ENCODE results near the gene RARRES1. TPM values are rescaled to one million over a fixed set of nuclear protein-coding genes. Genes with fewer than 3 reads are reported as not detected.

The RARRES1 gene
- total RNA-seq, 1 experiment from 2014 or later = 1,195 TPM

GRCh38 chr3:158751316-158751715 is 19.1 kb upstream of the RARRES1 start:
- H3K4me3 Mint-ChIP-seq (ENCODE audit: low read depth, unreplicated experiment) = no peak overlapping the region
- intact Hi-C loops (cut with micrococcal nuclease; ENCODE audit: unreplicated experiment) = no loop called here
- H3K27me3 Mint-ChIP-seq (ENCODE audit: unreplicated experiment) = no peaks in the 10 kb centered on the region
- peaks cover 12% of the 10 kb centered on the region for H3K4me1 Mint-ChIP-seq (ENCODE audit: low read depth, unreplicated experiment)
- no peaks in the 10 kb centered on the region for H3K9me3 Mint-ChIP-seq (ENCODE audit: low read depth, unreplicated experiment)
- no peak for DNase-seq
- TF ChIP-seq, protein P1, sequence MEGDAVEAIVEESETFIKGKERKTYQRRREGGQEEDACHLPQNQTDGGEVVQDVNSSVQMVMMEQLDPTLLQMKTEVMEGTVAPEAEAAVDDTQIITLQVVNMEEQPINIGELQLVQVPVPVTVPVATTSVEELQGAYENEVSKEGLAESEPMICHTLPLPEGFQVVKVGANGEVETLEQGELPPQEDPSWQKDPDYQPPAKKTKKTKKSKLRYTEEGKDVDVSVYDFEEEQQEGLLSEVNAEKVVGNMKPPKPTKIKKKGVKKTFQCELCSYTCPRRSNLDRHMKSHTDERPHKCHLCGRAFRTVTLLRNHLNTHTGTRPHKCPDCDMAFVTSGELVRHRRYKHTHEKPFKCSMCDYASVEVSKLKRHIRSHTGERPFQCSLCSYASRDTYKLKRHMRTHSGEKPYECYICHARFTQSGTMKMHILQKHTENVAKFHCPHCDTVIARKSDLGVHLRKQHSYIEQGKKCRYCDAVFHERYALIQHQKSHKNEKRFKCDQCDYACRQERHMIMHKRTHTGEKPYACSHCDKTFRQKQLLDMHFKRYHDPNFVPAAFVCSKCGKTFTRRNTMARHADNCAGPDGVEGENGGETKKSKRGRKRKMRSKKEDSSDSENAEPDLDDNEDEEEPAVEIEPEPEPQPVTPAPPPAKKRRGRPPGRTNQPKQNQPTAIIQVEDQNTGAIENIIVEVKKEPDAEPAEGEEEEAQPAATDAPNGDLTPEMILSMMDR (IDR thresholded peaks at IDR 0.05; ENCODE audit: unreplicated experiment) = no peak
- peaks cover 13% of the 10 kb centered on the region for H3K36me3 Mint-ChIP-seq (ENCODE audit: insufficient read depth, unreplicated experiment)
- no TSS peak for BruUV-seq (replicated peaks)
- CTCF ChIA-PET = no interaction called here
- no peak overlapping the region for H3K27ac Mint-ChIP-seq (ENCODE audit: unreplicated experiment)

DNA sequence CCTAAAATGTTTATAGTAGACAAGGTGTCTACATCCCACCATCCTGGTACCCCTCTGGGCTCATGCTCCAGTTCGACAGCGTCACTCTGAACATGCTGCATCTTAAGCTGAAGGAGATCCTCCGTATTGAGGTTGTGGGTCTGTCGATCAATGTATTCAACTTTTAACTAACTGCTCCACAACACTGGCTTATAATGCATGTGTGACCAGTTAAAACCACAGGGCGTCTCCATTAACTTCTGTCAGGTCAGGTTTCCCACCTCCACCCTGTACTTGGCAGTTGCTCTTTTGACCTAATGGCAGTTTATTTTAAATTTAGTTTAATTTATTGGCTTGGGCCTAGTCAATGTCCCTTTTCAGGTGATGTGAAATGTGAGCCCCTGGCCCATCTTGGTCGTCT is 17.8 kb upstream of the RARRES1 start:
- CTCF ChIA-PET = interaction anchor here (1.2 kb wide), 1 partner anchor 9 kb away, joined by 3 read pairs; no protein-coding TSS in a partner anchor
- Mint-ChIP-seq H3K36me3 (ENCODE audit: insufficient read depth, unreplicated experiment) (peaks cover 25% of the 10 kb centered on the region), H3K27ac (ENCODE audit: unreplicated experiment) (no peak overlapping the region), H3K27me3 (ENCODE audit: unreplicated experiment) (no peaks in the 10 kb centered on the region), H3K4me3 (ENCODE audit: low read depth, unreplicated experiment) (no peak overlapping the region), H3K4me1 (ENCODE audit: low read depth, unreplicated experiment) (peaks cover 12% of the 10 kb centered on the region), H3K9me3 (ENCODE audit: low read depth, unreplicated experiment) (no peaks in the 10 kb centered on the region)
- no TSS peak for BruUV-seq (replicated peaks)
- TF ChIP-seq, protein P1 (IDR thresholded peaks at IDR 0.05; ENCODE audit: unreplicated experiment) = no peak
- no peak for DNase-seq
- intact Hi-C loops (cut with micrococcal nuclease; ENCODE audit: unreplicated experiment) = no loop called here

- no peak overlapping the region for H3K4me3 Mint-ChIP-seq (ENCODE audit: low read depth, unreplicated experiment)
- TF ChIP-seq, protein P1 (IDR thresholded peaks at IDR 0.05; ENCODE audit: unreplicated experiment) = no peak
- CTCF ChIA-PET = interaction anchor here (1.2 kb wide), 1 partner anchor 9 kb away, joined by 3 read pairs; no protein-coding TSS in a partner anchor
- no peaks in the 10 kb centered on the region for H3K27me3 Mint-ChIP-seq (ENCODE audit: unreplicated experiment)
- H3K27ac Mint-ChIP-seq (ENCODE audit: unreplicated experiment) = no peak overlapping the region
- no peak for DNase-seq
- peaks cover 30% of the 10 kb centered on the region for H3K36me3 Mint-ChIP-seq (ENCODE audit: insufficient read depth, unreplicated experiment)
- BruUV-seq (replicated peaks) = no TSS peak
- intact Hi-C loops (cut with micrococcal nuclease; ENCODE audit: unreplicated experiment) = no loop called here
- peaks cover 12% of the 10 kb centered on the region for H3K4me1 Mint-ChIP-seq (ENCODE audit: low read depth, unreplicated experiment)
- peaks cover 2% of the 10 kb centered on the region for H3K9me3 Mint-ChIP-seq (ENCODE audit: low read depth, unreplicated experiment)
These were observed 17.3 kb upstream of the RARRES1 start for GRCh38 chr3:158749526-158749925.

DNA sequence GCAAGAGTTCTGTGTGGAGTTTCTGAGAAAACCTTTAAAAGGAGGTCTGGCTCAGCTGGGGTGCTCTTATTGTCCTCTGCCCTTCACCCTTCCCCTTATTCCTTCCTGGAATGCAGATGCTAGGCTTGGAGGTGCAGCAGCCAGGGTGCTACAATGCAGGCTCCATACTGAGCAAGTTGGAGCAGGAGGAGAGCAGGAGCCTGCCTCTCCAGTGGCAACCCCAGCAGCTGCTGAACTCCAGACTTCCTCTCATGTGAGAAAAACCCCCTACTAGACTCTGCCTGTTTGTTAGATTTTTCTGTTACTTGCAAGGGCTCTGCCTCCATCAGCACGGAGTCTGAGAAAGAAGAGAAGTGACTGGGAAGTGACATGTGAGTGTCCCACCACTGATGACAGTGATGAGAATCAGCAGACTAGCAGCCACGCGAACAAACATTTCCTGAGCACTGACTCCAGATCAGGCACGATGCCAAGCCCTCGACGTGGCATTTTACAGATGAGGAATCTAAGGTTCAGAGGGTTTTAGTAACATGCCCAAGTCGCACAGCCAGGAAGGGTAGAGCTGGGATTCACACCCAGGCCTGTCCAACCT is 16.1 kb upstream of the RARRES1 start:
- Mint-ChIP-seq H3K9me3 (ENCODE audit: low read depth, unreplicated experiment) (peaks cover 6% of the 10 kb centered on the region), H3K4me3 (ENCODE audit: low read depth, unreplicated experiment) (no peak overlapping the region), H3K4me1 (ENCODE audit: low read depth, unreplicated experiment) (peaks cover 20% of the 10 kb centered on the region), H3K36me3 (ENCODE audit: insufficient read depth, unreplicated experiment) (peaks cover 42% of the 10 kb centered on the region), H3K27me3 (ENCODE audit: unreplicated experiment) (no peaks in the 10 kb centered on the region), H3K27ac (ENCODE audit: unreplicated experiment) (no peak overlapping the region)
- TF ChIP-seq, protein P1 (IDR thresholded peaks at IDR 0.05; ENCODE audit: unreplicated experiment) = no peak
- intact Hi-C loops (cut with micrococcal nuclease; ENCODE audit: unreplicated experiment) = no loop called here
- CTCF ChIA-PET = no interaction called here
- no TSS peak for BruUV-seq (replicated peaks)
- no peak for DNase-seq

Measured in Calu3 (cell line).